ENCODE data around the gene TRIM49. TPM values are rescaled to one million over a fixed set of nuclear protein-coding genes. Genes with fewer than 3 reads are reported as not detected.
"Not testable (repeated sequence)": the region's sequence is repeated elsewhere in the genome, so short reads cannot be mapped to it uniquely, and the experiment has no call there.

Gene TRIM49, protein sequence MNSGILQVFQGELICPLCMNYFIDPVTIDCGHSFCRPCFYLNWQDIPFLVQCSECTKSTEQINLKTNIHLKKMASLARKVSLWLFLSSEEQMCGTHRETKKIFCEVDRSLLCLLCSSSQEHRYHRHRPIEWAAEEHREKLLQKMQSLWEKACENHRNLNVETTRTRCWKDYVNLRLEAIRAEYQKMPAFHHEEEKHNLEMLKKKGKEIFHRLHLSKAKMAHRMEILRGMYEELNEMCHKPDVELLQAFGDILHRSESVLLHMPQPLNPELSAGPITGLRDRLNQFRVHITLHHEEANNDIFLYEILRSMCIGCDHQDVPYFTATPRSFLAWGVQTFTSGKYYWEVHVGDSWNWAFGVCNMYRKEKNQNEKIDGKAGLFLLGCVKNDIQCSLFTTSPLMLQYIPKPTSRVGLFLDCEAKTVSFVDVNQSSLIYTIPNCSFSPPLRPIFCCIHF
- polyA plus RNA-seq (2013), result not detected in 2 replicates

- H2AFZ ChIP-seq (ENCODE audit: insufficient read depth, low read length, poor library complexity); H4K91ac ChIP-seq (ENCODE audit: low read depth, low read length); H3K79me1 ChIP-seq (ENCODE audit: low read length); H3K27me3 ChIP-seq (ENCODE audit: insufficient read depth, low read length); H2BK120ac ChIP-seq (ENCODE audit: insufficient read depth, low read length, poor library complexity); H3K4me3 ChIP-seq (ENCODE audit: low read depth, low read length); H3K27ac ChIP-seq (ENCODE audit: low read depth, low read length); H3K4me1 ChIP-seq (ENCODE audit: control insufficient read depth in 1 of 2, insufficient read depth in 2 of 2, low read length in 2 of 2); H3K23ac ChIP-seq (ENCODE audit: low read length); H2BK5ac ChIP-seq (ENCODE audit: low read depth, low read length, poor library complexity); H2AK5ac ChIP-seq (ENCODE audit: low read length); H3K18ac ChIP-seq (ENCODE audit: low read length); DNase-seq; H4K12ac ChIP-seq (ENCODE audit: low read depth, low read length); H4K8ac ChIP-seq (ENCODE audit: low read depth, low read length); H3K4ac ChIP-seq (ENCODE audit: low read depth, low read length); H3K14ac ChIP-seq (ENCODE audit: low read length); H3K9me3 ChIP-seq (ENCODE audit: insufficient read depth, low read depth, low read length); H3K79me2 ChIP-seq (ENCODE audit: control insufficient read depth, insufficient read depth, low read length, poor library complexity); H2BK12ac ChIP-seq (ENCODE audit: low read length); H3K9ac ChIP-seq (ENCODE audit: low read length); H3K4me2 ChIP-seq (ENCODE audit: low read length); H3K36me3 ChIP-seq (ENCODE audit: control insufficient read depth in 1 of 2, insufficient read depth in 2 of 2, low read length in 2 of 2): not testable (repeated sequence)
- no CpG with 5 or more reads among the region's 2 CpGs for WGBS (ENCODE audit: extremely low coverage, insufficient coverage, insufficient read length)
Observed at GRCh38 chr11:89808475-89808874, at the start of gene TRIM49. TRIM49 (minus strand) TSS chr11:89808575; CDS start chr11:89804469, 4,106 bp downstream.

GRCh38 chr11:89826694-89827093 is 18.3 kb upstream of the TRIM49 start:
- not testable (repeated sequence) for H2AK5ac ChIP-seq (ENCODE audit: low read length); H4K8ac ChIP-seq (ENCODE audit: low read depth, low read length); H3K27ac ChIP-seq (ENCODE audit: low read depth, low read length); H3K9me3 ChIP-seq (ENCODE audit: insufficient read depth, low read depth, low read length); H2BK120ac ChIP-seq (ENCODE audit: insufficient read depth, low read length, poor library complexity); H3K9ac ChIP-seq (ENCODE audit: low read length); H3K79me1 ChIP-seq (ENCODE audit: low read length); H3K18ac ChIP-seq (ENCODE audit: low read length); H4K91ac ChIP-seq (ENCODE audit: low read depth, low read length); H3K4me3 ChIP-seq (ENCODE audit: low read depth, low read length); H2BK5ac ChIP-seq (ENCODE audit: low read depth, low read length, poor library complexity); H3K4ac ChIP-seq (ENCODE audit: low read depth, low read length); H3K4me1 ChIP-seq (ENCODE audit: control insufficient read depth in 1 of 2, insufficient read depth in 2 of 2, low read length in 2 of 2); DNase-seq; H3K79me2 ChIP-seq (ENCODE audit: control insufficient read depth, insufficient read depth, low read length, poor library complexity); H4K12ac ChIP-seq (ENCODE audit: low read depth, low read length); H3K4me2 ChIP-seq (ENCODE audit: low read length); H3K27me3 ChIP-seq (ENCODE audit: insufficient read depth, low read length); H3K23ac ChIP-seq (ENCODE audit: low read length); H3K14ac ChIP-seq (ENCODE audit: low read length); H2AFZ ChIP-seq (ENCODE audit: insufficient read depth, low read length, poor library complexity); H2BK12ac ChIP-seq (ENCODE audit: low read length); H3K36me3 ChIP-seq (ENCODE audit: control insufficient read depth in 1 of 2, insufficient read depth in 2 of 2, low read length in 2 of 2)
- WGBS (ENCODE audit: extremely low coverage, insufficient coverage, insufficient read length), result no CpG with 5 or more reads among the region's 2 CpGs

DNA sequence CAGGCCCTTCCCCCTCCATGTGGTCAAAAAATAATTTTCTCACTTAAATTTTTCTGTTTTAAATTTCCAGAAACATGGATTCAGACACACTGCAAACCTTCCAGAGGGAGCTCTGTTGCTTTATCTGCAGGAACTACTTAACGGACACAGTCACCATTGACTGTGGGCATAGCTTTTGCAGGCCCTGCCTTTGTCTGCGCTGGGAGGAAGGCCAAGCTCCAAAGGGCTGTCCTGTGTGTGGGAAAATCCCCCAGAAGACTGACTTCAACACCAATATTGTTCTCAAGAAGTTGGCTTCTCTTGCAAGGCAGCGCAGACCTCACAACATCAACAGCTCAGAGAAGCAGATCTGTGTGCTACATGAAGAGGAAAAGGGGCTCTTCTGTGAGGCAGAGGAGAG is 11.6 kb upstream of the TRIM49 start:
- not testable (repeated sequence) for H3K9me3 ChIP-seq (ENCODE audit: insufficient read depth, low read depth, low read length); H3K4me3 ChIP-seq (ENCODE audit: low read depth, low read length); H2BK120ac ChIP-seq (ENCODE audit: insufficient read depth, low read length, poor library complexity); H3K27me3 ChIP-seq (ENCODE audit: insufficient read depth, low read length); DNase-seq; H3K4me2 ChIP-seq (ENCODE audit: low read length); H4K91ac ChIP-seq (ENCODE audit: low read depth, low read length); H2BK5ac ChIP-seq (ENCODE audit: low read depth, low read length, poor library complexity); H3K79me1 ChIP-seq (ENCODE audit: low read length); H3K79me2 ChIP-seq (ENCODE audit: control insufficient read depth, insufficient read depth, low read length, poor library complexity); H2AFZ ChIP-seq (ENCODE audit: insufficient read depth, low read length, poor library complexity); H3K18ac ChIP-seq (ENCODE audit: low read length); H3K14ac ChIP-seq (ENCODE audit: low read length); H3K4ac ChIP-seq (ENCODE audit: low read depth, low read length); H3K23ac ChIP-seq (ENCODE audit: low read length); H3K9ac ChIP-seq (ENCODE audit: low read length); H2AK5ac ChIP-seq (ENCODE audit: low read length); H2BK12ac ChIP-seq (ENCODE audit: low read length); H4K12ac ChIP-seq (ENCODE audit: low read depth, low read length); H3K36me3 ChIP-seq (ENCODE audit: control insufficient read depth in 1 of 2, insufficient read depth in 2 of 2, low read length in 2 of 2); H4K8ac ChIP-seq (ENCODE audit: low read depth, low read length); H3K4me1 ChIP-seq (ENCODE audit: control insufficient read depth in 1 of 2, insufficient read depth in 2 of 2, low read length in 2 of 2); H3K27ac ChIP-seq (ENCODE audit: low read depth, low read length)
- no CpG with 5 or more reads among the region's 3 CpGs for WGBS (ENCODE audit: extremely low coverage, insufficient coverage, insufficient read length)

DNA sequence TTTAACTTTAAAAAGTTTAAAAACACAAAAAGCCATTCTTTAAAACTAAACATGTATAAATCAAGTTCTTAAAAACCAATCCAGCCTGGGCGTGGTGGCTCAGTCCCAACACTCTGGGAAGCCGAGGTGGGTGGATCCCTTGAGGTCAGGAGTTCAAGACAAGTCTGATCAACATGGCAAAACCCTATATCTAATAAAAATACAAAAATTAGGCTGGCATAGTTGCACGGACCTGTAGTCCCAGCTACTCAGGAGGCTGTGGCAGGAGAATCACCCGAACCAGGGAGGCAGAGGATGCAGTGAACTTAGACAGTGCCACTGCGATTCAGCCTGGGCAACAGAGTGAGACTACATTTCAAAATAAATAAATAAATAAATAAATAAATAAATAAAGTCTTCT is 5.2 kb upstream of the TRIM49 start:
- H3K18ac ChIP-seq (ENCODE audit: low read length); H3K79me1 ChIP-seq (ENCODE audit: low read length); H4K91ac ChIP-seq (ENCODE audit: low read depth, low read length); H2AK5ac ChIP-seq (ENCODE audit: low read length); H3K9ac ChIP-seq (ENCODE audit: low read length); H3K23ac ChIP-seq (ENCODE audit: low read length); H3K27me3 ChIP-seq (ENCODE audit: insufficient read depth, low read length); H2BK12ac ChIP-seq (ENCODE audit: low read length); H3K14ac ChIP-seq (ENCODE audit: low read length); H2AFZ ChIP-seq (ENCODE audit: insufficient read depth, low read length, poor library complexity); H4K8ac ChIP-seq (ENCODE audit: low read depth, low read length); H3K27ac ChIP-seq (ENCODE audit: low read depth, low read length); H3K4me1 ChIP-seq (ENCODE audit: control insufficient read depth in 1 of 2, insufficient read depth in 2 of 2, low read length in 2 of 2); H2BK5ac ChIP-seq (ENCODE audit: low read depth, low read length, poor library complexity); H3K36me3 ChIP-seq (ENCODE audit: control insufficient read depth in 1 of 2, insufficient read depth in 2 of 2, low read length in 2 of 2); H3K4ac ChIP-seq (ENCODE audit: low read depth, low read length); DNase-seq; H3K79me2 ChIP-seq (ENCODE audit: control insufficient read depth, insufficient read depth, low read length, poor library complexity); H4K12ac ChIP-seq (ENCODE audit: low read depth, low read length); H3K4me3 ChIP-seq (ENCODE audit: low read depth, low read length); H3K9me3 ChIP-seq (ENCODE audit: insufficient read depth, low read depth, low read length); H2BK120ac ChIP-seq (ENCODE audit: insufficient read depth, low read length, poor library complexity); H3K4me2 ChIP-seq (ENCODE audit: low read length): not testable (repeated sequence)
- no CpG with 5 or more reads among the region's 5 CpGs for WGBS (ENCODE audit: extremely low coverage, insufficient coverage, insufficient read length)

Data from trophoblast cell (in vitro differentiated cells and primary cell).